Ishikawa (cell line): ENCODE results near the gene NDC80.

Experiments
- EP300 ChIP-seq: IDR thresholded peaks from 2 replicates; pipeline ENCODE4 v1.6.1; 2012; ENCODE audit warnings: borderline replicate concordance
- FOXM1 ChIP-seq: IDR thresholded peaks from 2 replicates; pipeline ENCODE4 v1.6.1; 2012; ENCODE audit warnings: low read depth, borderline replicate concordance
- NFIC ChIP-seq: IDR thresholded peaks from 2 replicates; pipeline ENCODE4 v1.6.1; 2012
- RAD21 ChIP-seq: IDR thresholded peaks from 2 replicates; pipeline ENCODE4 v1.6.1; 2012; ENCODE audit warnings: low read depth
- TAF1 ChIP-seq: IDR thresholded peaks from 2 replicates; pipeline ENCODE4 v1.6.1; 2012; ENCODE audit warnings: low read depth, mild to moderate bottlenecking
- TCF12 ChIP-seq: IDR thresholded peaks from 2 replicates; pipeline ENCODE4 v1.6.1; 2012; ENCODE audit warnings: low read depth
- TEAD4 ChIP-seq: IDR thresholded peaks from 2 replicates; pipeline ENCODE4 v1.6.1; 2012
- USF1 ChIP-seq: IDR thresholded peaks from 2 replicates; pipeline ENCODE4 v1.6.1; 2012
- YY1 ChIP-seq: IDR thresholded peaks from 2 replicates; pipeline ENCODE4 v1.6.1; 2012; ENCODE audit warnings: low read depth
- ZBTB7A ChIP-seq: IDR thresholded peaks from 2 replicates; pipeline ENCODE4 v1.6.1; 2012; ENCODE audit warnings: low read depth
- TF ChIP-seq, protein P1 (sequence below): IDR thresholded peaks from 2 replicates; pipeline ENCODE4 v1.6.1; 2012; ENCODE audit warnings: low read depth, mild to moderate bottlenecking
- TF ChIP-seq, protein P2 (sequence below): IDR thresholded peaks from 2 replicates; pipeline ENCODE4 v1.6.1; 2012

GRCh38 chr18:2642771-2643170, 71.4 kb downstream of the NDC80 start:
- no peak for TF ChIP-seq TAF1
- no peak for TF ChIP-seq TEAD4
- no peak for TF ChIP-seq RAD21
- TF ChIP-seq, protein P1, sequence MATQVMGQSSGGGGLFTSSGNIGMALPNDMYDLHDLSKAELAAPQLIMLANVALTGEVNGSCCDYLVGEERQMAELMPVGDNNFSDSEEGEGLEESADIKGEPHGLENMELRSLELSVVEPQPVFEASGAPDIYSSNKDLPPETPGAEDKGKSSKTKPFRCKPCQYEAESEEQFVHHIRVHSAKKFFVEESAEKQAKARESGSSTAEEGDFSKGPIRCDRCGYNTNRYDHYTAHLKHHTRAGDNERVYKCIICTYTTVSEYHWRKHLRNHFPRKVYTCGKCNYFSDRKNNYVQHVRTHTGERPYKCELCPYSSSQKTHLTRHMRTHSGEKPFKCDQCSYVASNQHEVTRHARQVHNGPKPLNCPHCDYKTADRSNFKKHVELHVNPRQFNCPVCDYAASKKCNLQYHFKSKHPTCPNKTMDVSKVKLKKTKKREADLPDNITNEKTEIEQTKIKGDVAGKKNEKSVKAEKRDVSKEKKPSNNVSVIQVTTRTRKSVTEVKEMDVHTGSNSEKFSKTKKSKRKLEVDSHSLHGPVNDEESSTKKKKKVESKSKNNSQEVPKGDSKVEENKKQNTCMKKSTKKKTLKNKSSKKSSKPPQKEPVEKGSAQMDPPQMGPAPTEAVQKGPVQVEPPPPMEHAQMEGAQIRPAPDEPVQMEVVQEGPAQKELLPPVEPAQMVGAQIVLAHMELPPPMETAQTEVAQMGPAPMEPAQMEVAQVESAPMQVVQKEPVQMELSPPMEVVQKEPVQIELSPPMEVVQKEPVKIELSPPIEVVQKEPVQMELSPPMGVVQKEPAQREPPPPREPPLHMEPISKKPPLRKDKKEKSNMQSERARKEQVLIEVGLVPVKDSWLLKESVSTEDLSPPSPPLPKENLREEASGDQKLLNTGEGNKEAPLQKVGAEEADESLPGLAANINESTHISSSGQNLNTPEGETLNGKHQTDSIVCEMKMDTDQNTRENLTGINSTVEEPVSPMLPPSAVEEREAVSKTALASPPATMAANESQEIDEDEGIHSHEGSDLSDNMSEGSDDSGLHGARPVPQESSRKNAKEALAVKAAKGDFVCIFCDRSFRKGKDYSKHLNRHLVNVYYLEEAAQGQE, result no peak
- no peak for TF ChIP-seq FOXM1
- no peak for TF ChIP-seq NFIC
- no peak for TF ChIP-seq ZBTB7A
- TF ChIP-seq EP300, result no peak
- no peak for TF ChIP-seq USF1
- TF ChIP-seq YY1, result no peak
- no peak for TF ChIP-seq TCF12
- TF ChIP-seq, protein P2, sequence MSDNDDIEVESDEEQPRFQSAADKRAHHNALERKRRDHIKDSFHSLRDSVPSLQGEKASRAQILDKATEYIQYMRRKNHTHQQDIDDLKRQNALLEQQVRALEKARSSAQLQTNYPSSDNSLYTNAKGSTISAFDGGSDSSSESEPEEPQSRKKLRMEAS, result no peak
